Measurements from ENCODE around the gene BRI3. TPM values are rescaled to one million over a fixed set of nuclear protein-coding genes. Genes with fewer than 3 reads are reported as not detected.

Gene BRI3
- total and polyA plus RNA-seq, 12 donors = 50.2 to 379 (median 182) TPM

DNA sequence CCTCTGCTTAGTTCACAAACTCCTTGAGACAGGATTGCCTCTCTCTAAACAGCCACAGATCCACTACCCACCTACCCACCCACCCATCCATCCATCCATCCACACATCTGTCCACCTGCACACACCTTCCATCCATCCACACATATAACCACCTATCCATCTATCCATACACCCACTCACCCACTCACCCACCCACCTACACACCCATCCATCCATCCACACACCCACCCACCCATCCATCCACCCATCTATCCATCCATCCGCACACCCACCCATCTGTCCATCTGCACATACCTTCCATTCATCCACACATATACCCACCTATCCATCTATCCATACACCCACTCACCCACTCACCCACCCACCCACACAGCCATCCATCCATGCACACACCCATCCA, 39.1 kb upstream of the BRI3 start:
- 89 to 100% (median 92%) methylated on average over 1 of the region's 1 CpG for WGBS, 4 donors
- Histone ChIP-seq H3K36me3 (replicated peaks in 1 of 2) (peaks cover 0 to 22% of the 10 kb centered on the region in 2 donors), H3K27ac (no peak overlapping the region), H3K4me3 (no peak overlapping the region), H3K27me3 (no peaks in the 10 kb centered on the region), H3K9me3 (replicated peaks in 1 of 3) (no peaks in the 10 kb centered on the region), H3K4me1 (replicated peaks in 1 of 2) (peaks cover 0 to 3% of the 10 kb centered on the region in 2 donors)
- no peak for DNase-seq
- intact Hi-C loops (cut with DNase I) = loop anchor here in 1 of 2 donors (5.0 kb wide), 1 partner anchor 220 kb away; no protein-coding TSS in a partner anchor
- TF ChIP-seq POLR2A (IDR thresholded peaks at IDR 0.05) = no peak
- TF ChIP-seq, protein P1, sequence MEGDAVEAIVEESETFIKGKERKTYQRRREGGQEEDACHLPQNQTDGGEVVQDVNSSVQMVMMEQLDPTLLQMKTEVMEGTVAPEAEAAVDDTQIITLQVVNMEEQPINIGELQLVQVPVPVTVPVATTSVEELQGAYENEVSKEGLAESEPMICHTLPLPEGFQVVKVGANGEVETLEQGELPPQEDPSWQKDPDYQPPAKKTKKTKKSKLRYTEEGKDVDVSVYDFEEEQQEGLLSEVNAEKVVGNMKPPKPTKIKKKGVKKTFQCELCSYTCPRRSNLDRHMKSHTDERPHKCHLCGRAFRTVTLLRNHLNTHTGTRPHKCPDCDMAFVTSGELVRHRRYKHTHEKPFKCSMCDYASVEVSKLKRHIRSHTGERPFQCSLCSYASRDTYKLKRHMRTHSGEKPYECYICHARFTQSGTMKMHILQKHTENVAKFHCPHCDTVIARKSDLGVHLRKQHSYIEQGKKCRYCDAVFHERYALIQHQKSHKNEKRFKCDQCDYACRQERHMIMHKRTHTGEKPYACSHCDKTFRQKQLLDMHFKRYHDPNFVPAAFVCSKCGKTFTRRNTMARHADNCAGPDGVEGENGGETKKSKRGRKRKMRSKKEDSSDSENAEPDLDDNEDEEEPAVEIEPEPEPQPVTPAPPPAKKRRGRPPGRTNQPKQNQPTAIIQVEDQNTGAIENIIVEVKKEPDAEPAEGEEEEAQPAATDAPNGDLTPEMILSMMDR (IDR thresholded peaks at IDR 0.05) = no peak

DNA sequence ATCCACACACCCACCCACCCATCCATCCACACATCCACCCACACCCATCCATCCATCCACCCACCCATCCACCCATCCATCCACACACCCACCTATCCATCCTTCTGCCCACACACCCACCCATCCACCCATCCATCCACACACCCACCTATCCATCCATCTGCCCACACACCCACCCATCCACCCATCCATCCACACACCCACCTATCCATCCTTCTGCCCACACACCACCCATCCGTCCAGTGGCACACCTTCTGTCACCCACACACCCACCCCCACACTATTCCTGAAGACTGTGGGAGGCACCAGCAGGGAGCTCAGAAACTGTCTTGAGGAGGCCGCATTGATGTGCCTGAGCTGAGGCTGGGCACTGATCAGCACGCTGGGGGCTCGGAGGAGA, 38.6 kb upstream of the BRI3 start:
- DNase-seq = no peak
- TF ChIP-seq POLR2A (IDR thresholded peaks at IDR 0.05) = no peak
- TF ChIP-seq, protein P1 (IDR thresholded peaks at IDR 0.05) = no peak
- no peak overlapping the region for H3K27ac ChIP-seq
- peaks cover 0 to 3% of the 10 kb centered on the region in 2 donors for H3K4me1 ChIP-seq (replicated peaks in 1 of 2)
- 73 to 94% (median 83%) methylated on average over 1 to 4 of the region's 4 CpGs for WGBS, 4 donors
- no peaks in the 10 kb centered on the region for H3K27me3 ChIP-seq
- H3K36me3 ChIP-seq (replicated peaks in 1 of 2) = peaks cover 0 to 16% of the 10 kb centered on the region in 2 donors
- intact Hi-C loops (cut with DNase I) = loop anchor here in 1 of 2 donors (5.0 kb wide), 1 partner anchor 221 kb away; no protein-coding TSS in a partner anchor
- H3K4me3 ChIP-seq = no peak overlapping the region
- H3K9me3 ChIP-seq (replicated peaks in 1 of 3) = no peaks in the 10 kb centered on the region

DNA sequence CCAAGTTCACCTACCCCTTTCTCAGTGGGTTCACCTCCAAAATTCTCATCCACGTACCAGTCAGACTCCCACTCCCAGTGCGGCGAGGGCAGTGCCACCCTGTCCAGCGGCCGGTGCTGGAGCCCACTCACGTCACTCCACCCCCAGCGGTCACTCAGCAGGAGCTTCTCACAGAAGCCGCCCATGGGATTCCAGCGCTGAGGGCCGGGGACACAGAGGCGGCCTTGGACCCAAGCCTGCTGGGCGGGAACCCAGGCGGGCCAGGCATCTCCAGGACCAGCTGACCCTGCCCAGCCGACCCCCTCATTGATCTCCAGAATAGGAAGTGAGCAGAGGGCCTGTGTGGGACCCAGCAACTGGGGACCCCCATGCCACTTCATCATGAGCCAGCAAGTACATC, 36.6 kb upstream of the BRI3 start:
- 88 to 96% (median 93%) methylated on average over 8 to 14 of the region's 14 CpGs for WGBS, 4 donors
- H3K4me1 ChIP-seq (replicated peaks in 1 of 2) = peaks cover 0 to 3% of the 10 kb centered on the region in 2 donors
- peak in 1 of 7 donors; percentile 15 for DNase-seq

DNA sequence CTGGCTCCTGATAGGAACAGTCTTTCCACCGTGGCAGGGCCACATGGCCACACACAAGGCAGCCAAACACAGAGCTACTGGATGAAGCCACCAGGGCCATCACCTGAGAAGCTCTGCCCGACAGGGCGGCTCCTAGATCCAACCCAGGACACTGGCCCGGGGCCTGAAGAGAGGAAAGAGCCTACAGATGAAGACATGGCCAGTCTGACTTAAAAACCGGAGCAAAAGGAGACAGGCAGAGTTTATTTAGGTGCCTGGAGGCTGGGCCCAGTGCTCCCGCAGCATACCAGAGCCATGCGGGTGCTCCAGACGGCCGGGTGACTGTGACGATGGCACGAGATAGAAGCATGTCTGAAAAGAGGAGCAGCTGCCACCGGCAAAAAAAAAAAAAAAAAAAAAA, 33.3 kb upstream of the BRI3 start:
- intact Hi-C loops (cut with DNase I) = no loop called here
- WGBS, 4 donors = 91 to 98% (median 96%) methylated on average over 5 to 12 of the region's 12 CpGs
- H3K27ac ChIP-seq = no peak overlapping the region
- no peak for DNase-seq
- peaks cover 12 to 24% of the 10 kb centered on the region in 2 donors for H3K4me1 ChIP-seq (replicated peaks in 1 of 2)
- peaks cover 0 to 8% of the 10 kb centered on the region in 2 donors for H3K36me3 ChIP-seq (replicated peaks in 1 of 2)
- H3K9me3 ChIP-seq (replicated peaks in 1 of 3) = no peaks in the 10 kb centered on the region
- H3K4me3 ChIP-seq = no peak overlapping the region
- no peaks in the 10 kb centered on the region for H3K27me3 ChIP-seq
- no peak for TF ChIP-seq POLR2A (IDR thresholded peaks at IDR 0.05)
- TF ChIP-seq, protein P1 (IDR thresholded peaks at IDR 0.05) = no peak

More for the DNA sequence above, 36.6 kb upstream of the BRI3 start:
- Histone ChIP-seq H3K9me3 (replicated peaks in 1 of 3) (no peaks in the 10 kb centered on the region), H3K36me3 (replicated peaks in 1 of 2) (peaks cover 0 to 8% of the 10 kb centered on the region in 2 donors), H3K27ac (peak overlapping the region in 1 of 5 donors; percentile 52), H3K27me3 (no peaks in the 10 kb centered on the region), H3K4me3 (no peak overlapping the region)
- intact Hi-C loops (cut with DNase I) = loop anchor here in 1 of 2 donors (5.0 kb wide), 1 partner anchor 223 kb away; no protein-coding TSS in a partner anchor
- TF ChIP-seq, protein P1 (IDR thresholded peaks at IDR 0.05) = no peak
- TF ChIP-seq POLR2A (IDR thresholded peaks at IDR 0.05) = no peak
